Tibial nerve (tissue), 4 donors: Measurements from ENCODE around the gene ARRB1. TPM values are rescaled to one million over a fixed set of nuclear protein-coding genes. Genes with fewer than 3 reads are reported as not detected.
A peak's percentile ranks its signal among the peaks of the same experiment; 100 is the strongest.

ENCODE experiments used
- DNase-seq, 2 donors: peaks; one replicate each; pipeline ENCODE4 v3.0.0-alpha.2; 2019; ENCODE audit warnings: low spot score in 2 of 2
- H3K27ac ChIP-seq, 4 donors: fragments of 200-600 bp; sonication (generic) in 3 of 4; one replicate each; pipeline ENCODE4 v1.5.1; 2017 to 2019; ENCODE audit warnings: mild to moderate bottlenecking in 1 of 4
- H3K27me3 ChIP-seq, 2 donors: fragments of 200-600 bp; sonication (generic) in 1 of 2; one replicate each; pipeline versions ENCODE4 v1.5.1 to v1.6.0; 2017 to 2019
- H3K36me3 ChIP-seq, 3 donors: fragments of 200-600 bp; sonication (generic); one replicate each; pipeline ENCODE4 v1.5.1; 2018 to 2019
- H3K4me1 ChIP-seq, 4 donors: fragments of 200-600 bp; sonication (generic) in 3 of 4; one replicate each; pipeline ENCODE4 v1.5.1; 2017 to 2019
- H3K4me3 ChIP-seq, 4 donors: fragments of 200-600 bp; sonication (generic) in 3 of 4; one replicate each; pipeline ENCODE4 v1.5.1; 2017 to 2019; ENCODE audit warnings: mild to moderate bottlenecking in 1 of 4, moderate library complexity in 1 of 4
- H3K9me3 ChIP-seq, 4 donors: fragments of 200-600 bp; sonication (generic) in 3 of 4; one replicate each; pipeline ENCODE4 v1.5.1; 2017 to 2019
- CTCF ChIP-seq, 5 experiments: fragments of 200-600 bp in 3 of 5; fragments of 450-650 bp in 2 of 5; sonication (generic) in 3 of 5; IDR thresholded peaks; one replicate each; pipeline ENCODE4 v1.5.1; 2016 to 2019; ENCODE audit warnings: antibody characterized with exemption in 5 of 5, mild to moderate bottlenecking in 3 of 5, moderate library complexity in 2 of 5
- EP300 ChIP-seq, 2 donors: sonication (generic); formaldehyde crosslinking; IDR thresholded peaks; one replicate each; pipeline ENCODE4 v1.6.1; 2017; ENCODE audit warnings: antibody characterized with exemption in 2 of 2, mild to moderate bottlenecking in 1 of 2
- POLR2A ChIP-seq, 2 donors: fragments of 450-650 bp; IDR thresholded peaks; one replicate each; pipeline ENCODE4 v1.6.1; 2017; ENCODE audit warnings: antibody characterized with exemption in 2 of 2, mild to moderate bottlenecking in 2 of 2, moderate library complexity in 2 of 2
- WGBS, 2 donors: methylation state at CpG; one replicate each; pipeline ENCODE4 v1.1.5; 2018; 5-methylcytosine and 5-hydroxymethylcytosine counted together
- total RNA-seq, 4 donors: library from RNA; depleted of rRNA; stranded (reverse); fragments of >200 nt; gene quantifications; one replicate each; pipeline ENCODE4 v1.1.0, GENCODE V29; 2016

The ARRB1 gene
- total RNA-seq, 4 donors from 2014 or later: 38.2 to 68.1 (median 45.8) TPM

- peak overlapping the region in 3 of 4 donors; percentile 57 to 70 (median 67) for H3K27ac ChIP-seq
These were observed 7.3 kb downstream of the ARRB1 start for GRCh38 chr11:75344186-75344585.

GRCh38 chr11:75342966-75343870, 8.2 kb downstream of the ARRB1 start:
- DNase-seq: no peak
- Histone ChIP-seq H3K36me3 (no peaks in the 10 kb centered on the region), H3K4me1 (peaks cover 0 to 100% (median 86%) of the 10 kb centered on the region in 4 donors), H3K27me3 (no peaks in the 10 kb centered on the region), H3K27ac (peak overlapping the region in 3 of 4 donors; percentile 67 to 72 (median 70)), H3K4me3 (no peak overlapping the region), H3K9me3 (no peaks in the 10 kb centered on the region)
- 63 to 65% methylated on average over 12 of the region's 12 CpGs for WGBS, 2 donors
- TF ChIP-seq EP300 (IDR thresholded peaks at IDR 0.05): no peak
- TF ChIP-seq CTCF (IDR thresholded peaks at IDR 0.05): no peak
- TF ChIP-seq POLR2A (IDR thresholded peaks at IDR 0.05): no peak

More at GRCh38 chr11:75344186-75344585, 7.3 kb downstream of the ARRB1 start:
- WGBS, 2 donors: 86 to 90% methylated on average over 3 of the region's 3 CpGs
- Histone ChIP-seq H3K36me3 (no peaks in the 10 kb centered on the region), H3K9me3 (no peaks in the 10 kb centered on the region), H3K27me3 (no peaks in the 10 kb centered on the region), H3K4me1 (peaks cover 0 to 100% (median 88%) of the 10 kb centered on the region in 4 donors), H3K4me3 (no peak overlapping the region)
- no peak for DNase-seq
- TF ChIP-seq POLR2A (IDR thresholded peaks at IDR 0.05) (no peak), CTCF (IDR thresholded peaks at IDR 0.05) (no peak), EP300 (IDR thresholded peaks at IDR 0.05) (no peak)

- TF ChIP-seq POLR2A (IDR thresholded peaks at IDR 0.05): no peak
- no peak for TF ChIP-seq EP300 (IDR thresholded peaks at IDR 0.05)
- TF ChIP-seq CTCF (IDR thresholded peaks at IDR 0.05): no peak
- Histone ChIP-seq H3K27me3 (no peaks in the 10 kb centered on the region), H3K36me3 (no peaks in the 10 kb centered on the region), H3K27ac (peak overlapping the region in 3 of 4 donors; percentile 70 to 81 (median 72)), H3K4me1 (peaks cover 0 to 99% (median 84%) of the 10 kb centered on the region in 4 donors), H3K4me3 (no peak overlapping the region), H3K9me3 (no peaks in the 10 kb centered on the region)
- no peak for DNase-seq
- 59 to 64% methylated on average over 12 to 15 of the region's 15 CpGs for WGBS, 2 donors
These were observed 9.1 kb downstream of the ARRB1 start for GRCh38 chr11:75342231-75342918.

GRCh38 chr11:75341612-75342011, 9.8 kb downstream of the ARRB1 start:
- Histone ChIP-seq H3K36me3 (no peaks in the 10 kb centered on the region), H3K27ac (peak overlapping the region in 3 of 4 donors; percentile 70 to 81 (median 72)), H3K9me3 (no peaks in the 10 kb centered on the region), H3K27me3 (no peaks in the 10 kb centered on the region), H3K4me3 (no peak overlapping the region), H3K4me1 (peaks cover 0 to 99% (median 83%) of the 10 kb centered on the region in 4 donors)
- WGBS, 2 donors: 59 to 69% methylated on average over 5 of the region's 5 CpGs
- TF ChIP-seq POLR2A (IDR thresholded peaks at IDR 0.05) (no peak), EP300 (IDR thresholded peaks at IDR 0.05) (no peak), CTCF (IDR thresholded peaks at IDR 0.05) (no peak)
- no peak for DNase-seq
